Right atrium auricular region (tissue), 2 donors: ENCODE data around the gene CDK16. TPM values are rescaled to one million over a fixed set of nuclear protein-coding genes. Genes with fewer than 3 reads are reported as not detected.

ENCODE experiments used
- DNase-seq: peaks from one replicate; pipeline ENCODE4 v3.0.0-alpha.2; 2019; ENCODE audit warnings: low spot score
- H3K27ac ChIP-seq, 2 donors: fragments of 200-600 bp; sonication (generic); 1 replicate in 1 of 2; 2 replicates in 1 of 2; pipeline ENCODE4 v1.5.1; 2016 to 2019
- H3K27me3 ChIP-seq, 2 donors: fragments of 200-600 bp; sonication (generic); one replicate each; pipeline versions ENCODE4 v1.5.1 to v1.6.0; 2017 to 2019
- H3K36me3 ChIP-seq: fragments of 200-600 bp; sonication (generic); one replicate; pipeline ENCODE4 v1.5.1; 2016
- H3K4me1 ChIP-seq, 2 donors: fragments of 200-600 bp; sonication (generic); one replicate each; pipeline versions ENCODE4 v1.5.1 to v1.6.0; 2017 to 2019
- H3K4me3 ChIP-seq, 2 donors: fragments of 200-600 bp; sonication (generic); 1 replicate in 1 of 2; 2 replicates in 1 of 2; pipeline ENCODE4 v1.5.1; 2017 to 2019; ENCODE audit warnings: mild to moderate bottlenecking in 1 of 2, moderate library complexity in 1 of 2
- H3K9me3 ChIP-seq, 2 donors: fragments of 200-600 bp; sonication (generic); one replicate each; pipeline ENCODE4 v1.5.1; 2019
- total RNA-seq, 2 donors: library from RNA; depleted of rRNA; stranded (reverse); fragments of >200 nt; gene quantifications; one replicate each; pipeline ENCODE4 v1.1.0, GENCODE V29; 2016
- TF ChIP-seq, protein P1 (sequence below), 2 donors: fragments of 200-600 bp; sonication (generic); IDR thresholded peaks; one replicate each; pipeline ENCODE4 v1.5.1; 2019; ENCODE audit warnings: antibody characterized with exemption in 2 of 2

Gene CDK16
- total RNA-seq, 2 donors from 2014 or later = 128 to 140 TPM

DNA sequence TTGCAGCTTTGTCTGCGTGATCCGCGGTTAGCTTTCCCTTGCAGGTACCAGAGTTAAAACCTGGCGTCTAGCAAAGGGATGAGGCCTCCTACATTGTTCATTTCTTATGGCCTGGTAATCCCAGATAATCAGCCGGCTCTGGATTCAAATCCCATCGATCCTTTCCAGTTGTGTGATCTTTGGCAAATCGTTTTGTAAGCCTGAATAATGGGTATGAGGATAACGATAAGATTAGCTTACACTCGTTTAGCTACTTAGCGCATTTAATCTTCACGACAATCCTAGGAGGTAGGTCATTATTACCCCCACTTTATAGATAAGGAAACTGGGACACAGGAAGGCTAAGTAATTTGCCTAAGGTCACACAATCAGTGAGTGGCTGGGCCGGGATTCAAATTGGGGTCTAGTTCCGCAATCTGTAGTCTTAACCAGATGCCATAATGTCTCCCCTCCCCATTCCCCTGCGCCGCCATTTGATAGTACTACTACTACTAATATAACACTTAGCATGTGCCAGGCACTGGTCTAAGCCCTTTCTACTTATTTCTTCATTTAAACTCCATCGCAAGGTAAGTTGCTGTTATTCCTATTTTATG is 26.6 kb upstream of the CDK16 start:
- Histone ChIP-seq H3K36me3 (no peaks in the 10 kb centered on the region), H3K4me3 (peak overlapping the region; percentile 41 to 59), H3K27ac (no peak overlapping the region), H3K27me3 (no peaks in the 10 kb centered on the region), H3K4me1 (peaks cover 0 to 46% of the 10 kb centered on the region in 2 donors), H3K9me3 (no peaks in the 10 kb centered on the region)
- no peak for DNase-seq
- TF ChIP-seq, protein P1, sequence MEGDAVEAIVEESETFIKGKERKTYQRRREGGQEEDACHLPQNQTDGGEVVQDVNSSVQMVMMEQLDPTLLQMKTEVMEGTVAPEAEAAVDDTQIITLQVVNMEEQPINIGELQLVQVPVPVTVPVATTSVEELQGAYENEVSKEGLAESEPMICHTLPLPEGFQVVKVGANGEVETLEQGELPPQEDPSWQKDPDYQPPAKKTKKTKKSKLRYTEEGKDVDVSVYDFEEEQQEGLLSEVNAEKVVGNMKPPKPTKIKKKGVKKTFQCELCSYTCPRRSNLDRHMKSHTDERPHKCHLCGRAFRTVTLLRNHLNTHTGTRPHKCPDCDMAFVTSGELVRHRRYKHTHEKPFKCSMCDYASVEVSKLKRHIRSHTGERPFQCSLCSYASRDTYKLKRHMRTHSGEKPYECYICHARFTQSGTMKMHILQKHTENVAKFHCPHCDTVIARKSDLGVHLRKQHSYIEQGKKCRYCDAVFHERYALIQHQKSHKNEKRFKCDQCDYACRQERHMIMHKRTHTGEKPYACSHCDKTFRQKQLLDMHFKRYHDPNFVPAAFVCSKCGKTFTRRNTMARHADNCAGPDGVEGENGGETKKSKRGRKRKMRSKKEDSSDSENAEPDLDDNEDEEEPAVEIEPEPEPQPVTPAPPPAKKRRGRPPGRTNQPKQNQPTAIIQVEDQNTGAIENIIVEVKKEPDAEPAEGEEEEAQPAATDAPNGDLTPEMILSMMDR (IDR thresholded peaks at IDR 0.05) = no peak

DNA sequence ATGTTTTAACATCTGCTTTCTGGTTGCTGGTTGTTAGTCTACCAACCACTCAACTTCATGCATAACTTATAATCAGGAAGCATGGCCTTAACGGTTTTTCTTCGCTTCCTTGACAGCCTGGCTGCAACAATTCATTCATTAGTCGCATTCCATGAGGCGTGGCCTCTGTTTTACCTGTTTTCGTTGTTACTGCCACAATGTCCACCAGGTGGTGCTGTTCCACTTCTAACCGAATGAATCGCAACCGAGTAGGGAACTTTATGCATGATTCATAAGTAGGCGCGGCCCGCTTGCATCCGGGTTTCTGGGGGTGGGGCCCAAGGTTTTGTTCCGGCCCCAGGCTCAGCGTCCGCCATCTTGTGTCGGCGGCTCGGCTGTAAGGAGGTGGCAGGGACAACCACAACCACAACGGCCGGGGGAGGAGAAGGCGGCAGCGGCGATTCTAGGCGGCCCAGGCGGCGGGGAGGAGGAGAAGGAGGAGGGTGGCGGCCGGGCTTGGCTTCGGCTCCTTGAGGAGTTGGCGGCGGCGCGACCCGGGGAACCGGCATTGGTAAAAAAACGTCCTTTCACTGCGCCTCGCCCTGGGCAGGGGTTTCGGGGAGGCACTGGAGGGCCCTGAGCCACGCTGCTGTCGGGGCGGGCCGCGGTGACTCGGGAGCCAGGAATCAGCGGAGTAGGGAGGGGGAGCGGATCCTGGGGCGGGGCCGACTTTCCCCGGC is 24.8 kb upstream of the CDK16 start, which contains the start of gene UBA1:
Gene UBA1 (plus strand): TSS at position 355 of the 719 bp plus-strand sequence. CDS start 4,974 bp downstream, outside the sequence.
- H3K4me3 ChIP-seq = peak within 1 kb of the TSS; percentile 80 to 85
- no peaks in the 10 kb centered on the region for H3K27me3 ChIP-seq
- peaks cover 0 to 60% of the 10 kb centered on the region in 2 donors for H3K4me1 ChIP-seq
- peaks cover 6% of the 10 kb centered on the region for H3K36me3 ChIP-seq
- TF ChIP-seq, protein P1 (IDR thresholded peaks at IDR 0.05) = peak; percentile 85 to 92
- peak within 1 kb of the TSS; percentile 96 to 98 for H3K27ac ChIP-seq
- DNase-seq = peak; percentile 99
- H3K9me3 ChIP-seq = no peaks in the 10 kb centered on the region

DNA sequence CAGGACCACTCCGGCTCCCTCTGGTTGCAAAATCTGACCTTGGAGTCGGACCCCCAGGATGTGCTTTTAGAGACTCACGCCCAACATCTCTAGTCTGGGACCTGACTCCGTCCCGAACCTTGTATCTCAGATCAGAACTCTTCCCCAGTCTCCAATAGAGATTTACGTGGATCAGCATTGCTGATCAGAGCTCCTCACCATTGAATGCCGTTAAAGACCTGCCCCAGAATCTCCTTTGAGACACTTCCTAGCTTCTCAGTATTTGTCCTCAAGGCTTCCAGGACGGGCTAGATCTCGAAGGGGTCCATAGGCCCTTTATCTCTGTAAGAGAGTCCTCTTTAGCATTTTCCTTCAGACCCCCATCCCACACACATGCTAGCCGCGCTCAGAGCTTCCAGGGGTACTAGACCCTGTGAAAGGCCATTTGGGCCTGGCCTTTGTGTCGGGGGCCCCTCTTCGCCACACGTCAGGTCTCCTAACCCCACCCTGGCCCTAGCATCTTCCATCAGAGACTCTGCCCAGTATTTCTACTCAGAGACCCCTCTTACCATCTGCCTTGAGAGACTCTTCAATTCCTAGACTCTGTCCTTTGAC is 24.2 kb upstream of the CDK16 start:
- TF ChIP-seq, protein P1 (IDR thresholded peaks at IDR 0.05) = no peak
- DNase-seq = no peak
- Histone ChIP-seq H3K36me3 (peaks cover 13% of the 10 kb centered on the region), H3K4me3 (peak overlapping the region; percentile 80 to 85), H3K27ac (peak overlapping the region; percentile 96 to 98), H3K27me3 (no peaks in the 10 kb centered on the region), H3K9me3 (no peaks in the 10 kb centered on the region), H3K4me1 (peaks cover 0 to 60% of the 10 kb centered on the region in 2 donors)

DNA sequence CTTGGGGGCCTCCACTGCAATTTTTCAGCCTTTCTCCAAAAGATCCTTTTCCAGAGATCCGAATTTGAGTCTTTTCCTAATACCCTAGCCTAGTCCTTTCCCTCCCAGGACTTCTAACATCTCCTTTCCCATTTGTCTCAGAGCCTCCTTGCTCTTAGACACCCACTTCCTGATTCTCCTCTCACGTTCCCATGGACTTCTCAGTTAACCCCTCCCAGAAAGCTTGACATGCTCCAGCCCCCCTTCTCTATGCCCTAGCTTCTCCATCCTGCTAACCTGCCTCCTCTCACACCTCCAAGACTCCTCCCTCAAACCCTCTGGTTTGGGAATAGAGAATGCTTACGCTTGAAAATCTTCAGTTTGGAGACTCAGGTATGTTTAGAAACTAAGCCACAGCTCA is 22.4 kb upstream of the CDK16 start:
- H3K4me1 ChIP-seq = peaks cover 0 to 63% of the 10 kb centered on the region in 2 donors
- H3K36me3 ChIP-seq = peaks cover 31% of the 10 kb centered on the region
- H3K27ac ChIP-seq = peak overlapping the region in 1 of 2 donors; percentile 43
- no peaks in the 10 kb centered on the region for H3K9me3 ChIP-seq
- TF ChIP-seq, protein P1 (IDR thresholded peaks at IDR 0.05) = no peak
- DNase-seq = no peak
- H3K4me3 ChIP-seq = peak overlapping the region in 1 of 2 donors; percentile 1
- no peaks in the 10 kb centered on the region for H3K27me3 ChIP-seq

DNA sequence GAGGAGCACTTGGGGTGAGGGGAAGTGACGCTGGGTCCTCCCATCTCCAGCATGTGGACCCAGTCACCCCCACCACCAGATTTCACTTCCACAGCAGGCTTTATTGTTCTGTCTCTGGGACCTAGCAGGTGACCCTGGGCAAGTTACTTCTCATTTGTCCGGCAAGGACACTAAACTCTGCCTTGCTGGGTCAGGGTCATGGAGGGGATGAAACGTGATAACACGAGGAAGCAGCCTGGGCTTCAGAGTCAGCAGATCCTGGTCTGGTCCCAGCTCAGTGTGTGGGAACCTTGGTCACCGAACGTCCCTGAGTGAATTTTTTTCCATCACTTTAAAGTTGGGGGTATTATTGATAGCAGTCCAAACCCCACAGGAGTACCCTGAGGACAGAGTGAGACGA is 21.0 kb upstream of the CDK16 start:
- peaks cover 45% of the 10 kb centered on the region for H3K36me3 ChIP-seq
- no peak for DNase-seq
- H3K4me3 ChIP-seq = no peak overlapping the region
- H3K9me3 ChIP-seq = no peaks in the 10 kb centered on the region
- TF ChIP-seq, protein P1 (IDR thresholded peaks at IDR 0.05) = no peak
- H3K4me1 ChIP-seq = peaks cover 0 to 52% of the 10 kb centered on the region in 2 donors
- peak overlapping the region in 1 of 2 donors; percentile 43 for H3K27ac ChIP-seq
- H3K27me3 ChIP-seq = no peaks in the 10 kb centered on the region
